Astrocyte (in vitro differentiated cells and primary cell): ENCODE data around the gene COP1. TPM values are rescaled to one million over a fixed set of nuclear protein-coding genes. Genes with fewer than 3 reads are reported as not detected.
"Not testable (repeated sequence)": the region's sequence is repeated elsewhere in the genome, so short reads cannot be mapped to it uniquely, and the experiment has no call there.

Experiments used
- DNase-seq: peaks from one replicate; pipeline ENCODE4 v3.0.0-alpha.2; 2010; ENCODE audit warnings: low read depth
- FAIRE-seq: peaks from 2 replicates; lab custom pipeline; 2011; peaks lifted over from hg19 to GRCh38; lab: Jason Lieb, UNC
- H2AFZ ChIP-seq: 2 replicates; pipeline ENCODE4 v1.6.0; 2012; ENCODE audit warnings: low read depth, low read length, inconsistent platforms
- H3K27ac ChIP-seq: 2 replicates; pipeline ENCODE4 v1.5.1; 2011; ENCODE audit warnings: low read depth, low read length, inconsistent platforms
- H3K27me3 ChIP-seq: 2 replicates; pipeline ENCODE4 v1.6.0; 2011; ENCODE audit warnings: low read length, inconsistent platforms; ENCODE audit not compliant: insufficient read depth
- H3K36me3 ChIP-seq: 2 replicates; pipeline ENCODE4 v1.5.1; 2011; ENCODE audit warnings: low read length, inconsistent platforms; ENCODE audit not compliant: insufficient read depth
- H3K4me1 ChIP-seq: 2 replicates; pipeline ENCODE4 v1.5.1; 2011; ENCODE audit warnings: low read length, inconsistent platforms; ENCODE audit not compliant: insufficient read depth
- H3K4me2 ChIP-seq: 2 replicates; pipeline ENCODE4 v1.6.0; 2012; ENCODE audit warnings: low read length, inconsistent platforms
- H3K4me3 ChIP-seq: 2 replicates; pipeline ENCODE4 v1.5.1; 2011; ENCODE audit warnings: low read depth, mild to moderate bottlenecking, low read length, inconsistent platforms; ENCODE audit not compliant: insufficient read depth
- H3K79me2 ChIP-seq: 2 replicates; pipeline ENCODE4 v1.6.0; 2012; ENCODE audit warnings: mild to moderate bottlenecking, low read length, inconsistent platforms; ENCODE audit not compliant: insufficient read depth
- H3K9ac ChIP-seq: 2 replicates; pipeline ENCODE4 v1.6.0; 2012; ENCODE audit warnings: mild to moderate bottlenecking, low read length, inconsistent platforms
- H3K9me3 ChIP-seq: 2 replicates; pipeline ENCODE4 v1.5.1; 2012; ENCODE audit warnings: low read depth, mild to moderate bottlenecking, low read length, inconsistent platforms; ENCODE audit not compliant: insufficient read depth
- H4K20me1 ChIP-seq: 2 replicates; pipeline ENCODE4 v1.6.0; 2012; ENCODE audit warnings: low read length, inconsistent platforms; ENCODE audit not compliant: insufficient read depth
- H3K27ac Mint-ChIP-seq: one replicate; pipeline ENCODE4 v1.8.0; 2021; ENCODE audit warnings: mild to moderate bottlenecking, mixed read lengths; ENCODE audit not compliant: unreplicated experiment
- H3K27me3 Mint-ChIP-seq: one replicate; pipeline ENCODE4 v1.8.0; 2021; ENCODE audit warnings: low read depth, mixed read lengths; ENCODE audit not compliant: unreplicated experiment
- H3K36me3 Mint-ChIP-seq: one replicate; pipeline ENCODE4 v1.8.0; 2021; ENCODE audit warnings: low read depth, mixed read lengths; ENCODE audit not compliant: unreplicated experiment
- H3K4me1 Mint-ChIP-seq: one replicate; pipeline ENCODE4 v1.8.0; 2021; ENCODE audit warnings: low read depth, mixed read lengths; ENCODE audit not compliant: unreplicated experiment
- H3K4me3 Mint-ChIP-seq: one replicate; pipeline ENCODE4 v1.8.0; 2021; ENCODE audit warnings: mild to moderate bottlenecking, moderate library complexity, mixed read lengths; ENCODE audit not compliant: unreplicated experiment
- H3K9me3 Mint-ChIP-seq: one replicate; pipeline ENCODE4 v1.8.0; 2021; ENCODE audit warnings: mild to moderate bottlenecking, mixed read lengths; ENCODE audit not compliant: unreplicated experiment
- CTCF ChIP-seq: IDR thresholded peaks from 2 replicates; pipeline ENCODE4 v1.5.1; 2011; ENCODE audit warnings: low read depth, mild to moderate bottlenecking, inconsistent platforms, low read length, moderate library complexity; ENCODE audit not compliant: insufficient read depth
- EZH2 ChIP-seq: IDR thresholded peaks from 2 replicates; pipeline ENCODE4 v1.6.1; 2012; ENCODE audit warnings: mild to moderate bottlenecking, low read length, inconsistent platforms; ENCODE audit not compliant: insufficient read depth
- total RNA-seq: library from RNA; stranded (reverse); gene quantifications from 2 replicates; pipeline ENCODE4 v1.2.1, GENCODE V29; 2021

Gene COP1
- total RNA-seq, 1 donor from 2014 or later = 45.9 TPM

GRCh38 chr1:175984057-175984812, 222.9 kb downstream of the COP1 start:
- no peaks in the 10 kb centered on the region for H3K4me1 ChIP-seq
- no peaks in the 10 kb centered on the region for H3K4me1 Mint-ChIP-seq
- H3K4me3 ChIP-seq = no peak overlapping the region
- no peaks in the 10 kb centered on the region for H3K27me3 Mint-ChIP-seq
- FAIRE-seq (no peak), DNase-seq (no peak)
- no peak overlapping the region for H3K4me2 ChIP-seq
- H3K79me2 ChIP-seq = no peaks in the 10 kb centered on the region
- no peak overlapping the region for H3K4me3 Mint-ChIP-seq
- H3K27ac Mint-ChIP-seq = no peak overlapping the region
- H2AFZ ChIP-seq = no peak overlapping the region
- H4K20me1 ChIP-seq = no peaks in the 10 kb centered on the region
- no peak overlapping the region for H3K9ac ChIP-seq
- no peak for TF ChIP-seq EZH2
- no peak for TF ChIP-seq CTCF
- no peaks in the 10 kb centered on the region for H3K36me3 ChIP-seq
- H3K9me3 Mint-ChIP-seq = peaks cover 23% of the 10 kb centered on the region
- H3K27ac ChIP-seq = no peak overlapping the region
- no peaks in the 10 kb centered on the region for H3K9me3 ChIP-seq
- H3K27me3 ChIP-seq = no peaks in the 10 kb centered on the region
- peaks cover 49% of the 10 kb centered on the region for H3K36me3 Mint-ChIP-seq

- peaks cover 23% of the 10 kb centered on the region for H3K9me3 Mint-ChIP-seq
Measured at GRCh38 chr1:175983363-175983762, 223.7 kb downstream of the COP1 start.

GRCh38 chr1:175981128-175981527, 226.0 kb downstream of the COP1 start:
- Mint-ChIP-seq H3K27me3 (no peaks in the 10 kb centered on the region), H3K36me3 (peaks cover 41% of the 10 kb centered on the region), H3K27ac (no peak overlapping the region), H3K4me3 (no peak overlapping the region), H3K4me1 (peaks cover 8% of the 10 kb centered on the region), H3K9me3 (peaks cover 23% of the 10 kb centered on the region)
- no peak overlapping the region for H3K9ac ChIP-seq
- H3K9me3 ChIP-seq = no peaks in the 10 kb centered on the region
- no peak overlapping the region for H3K4me2 ChIP-seq
- H4K20me1 ChIP-seq = no peaks in the 10 kb centered on the region
- FAIRE-seq (no peak), DNase-seq (no peak)
- no peaks in the 10 kb centered on the region for H3K4me1 ChIP-seq
- H2AFZ ChIP-seq = no peak overlapping the region
- H3K36me3 ChIP-seq = no peaks in the 10 kb centered on the region
- H3K27ac ChIP-seq = no peak overlapping the region
- TF ChIP-seq EZH2 (no peak), CTCF (no peak)
- no peak overlapping the region for H3K4me3 ChIP-seq
- no peaks in the 10 kb centered on the region for H3K27me3 ChIP-seq
- H3K79me2 ChIP-seq = no peaks in the 10 kb centered on the region

More at GRCh38 chr1:175983363-175983762, 223.7 kb downstream of the COP1 start:
- not testable (repeated sequence) for H3K9me3 ChIP-seq, H3K4me3 Mint-ChIP-seq, H3K4me1 Mint-ChIP-seq, H3K79me2 ChIP-seq, H4K20me1 ChIP-seq, H2AFZ ChIP-seq, H3K27me3 ChIP-seq, H3K27ac Mint-ChIP-seq, DNase-seq, H3K27me3 Mint-ChIP-seq, H3K4me3 ChIP-seq, H3K4me1 ChIP-seq, H3K36me3 ChIP-seq, H3K4me2 ChIP-seq, FAIRE-seq, H3K9ac ChIP-seq, H3K27ac ChIP-seq
- peaks cover 48% of the 10 kb centered on the region for H3K36me3 Mint-ChIP-seq
